ENCODE data around the gene MFF.

MFF gene

GRCh38 chr2:227335713-227336112, 10.7 kb downstream of the MFF start:
- H3K27me3 ChIP-seq (ENCODE audit: insufficient read depth, insufficient read length), result no peaks in the 10 kb centered on the region
- no peaks in the 10 kb centered on the region for H3K4me1 ChIP-seq (ENCODE audit: insufficient read depth, insufficient read length)
- H3K9ac ChIP-seq (ENCODE audit: insufficient read length, low read depth), result no peak overlapping the region
- no peak overlapping the region for H3K4me3 ChIP-seq (ENCODE audit: insufficient read length, low read depth)
- no peaks in the 10 kb centered on the region for H3K9me3 ChIP-seq (ENCODE audit: insufficient read depth, low read length)
- TF ChIP-seq SUZ12 (IDR thresholded peaks at IDR 0.05; ENCODE audit: extremely low read depth, insufficient read depth, insufficient read length) (no peak), ZNF274 (IDR thresholded peaks at IDR 0.05; ENCODE audit: low read depth, low read length) (peak; percentile 18; the same call in 1 of the 2 replicates)
- H3K36me3 ChIP-seq (ENCODE audit: insufficient read depth, insufficient read length, low read length), result peaks cover 69% of the 10 kb centered on the region
- no peak for DNase-seq (ENCODE audit: low read depth, low spot score)

DNA sequence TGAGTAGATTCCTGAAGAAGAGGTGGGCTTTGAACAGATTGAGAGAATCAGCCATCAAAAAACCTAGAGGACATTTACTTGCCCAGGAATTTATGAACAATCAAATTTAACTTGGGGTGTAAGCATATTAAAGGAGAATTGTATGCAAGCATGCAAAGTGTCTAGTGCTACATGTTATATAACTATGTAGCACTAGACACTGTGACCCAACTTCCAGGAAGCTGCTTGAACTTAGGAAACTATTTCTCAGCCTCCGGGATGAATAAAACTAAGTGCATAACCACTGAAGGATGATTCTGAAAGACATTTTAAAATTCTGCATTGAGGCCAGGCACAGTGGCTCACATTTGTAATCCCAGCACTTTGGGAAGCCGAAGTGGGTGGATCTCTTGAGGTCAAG, 12.4 kb downstream of the MFF start:
- Histone ChIP-seq H3K4me1 (ENCODE audit: insufficient read depth, insufficient read length) (no peaks in the 10 kb centered on the region), H3K9ac (ENCODE audit: insufficient read length, low read depth) (no peak overlapping the region), H3K27me3 (ENCODE audit: insufficient read depth, insufficient read length) (no peaks in the 10 kb centered on the region), H3K36me3 (ENCODE audit: insufficient read depth, insufficient read length, low read length) (peaks cover 64% of the 10 kb centered on the region), H3K4me3 (ENCODE audit: insufficient read length, low read depth) (no peak overlapping the region), H3K9me3 (ENCODE audit: insufficient read depth, low read length) (no peaks in the 10 kb centered on the region)
- no peak for DNase-seq (ENCODE audit: low read depth, low spot score)
- no peak for TF ChIP-seq ZNF274 (IDR thresholded peaks at IDR 0.05; ENCODE audit: low read depth, low read length)
- no peak for TF ChIP-seq YY1 (IDR thresholded peaks at IDR 0.05; ENCODE audit: insufficient read depth, insufficient read length)
- TF ChIP-seq SUZ12 (IDR thresholded peaks at IDR 0.05; ENCODE audit: extremely low read depth, insufficient read depth, insufficient read length), result no peak

DNA sequence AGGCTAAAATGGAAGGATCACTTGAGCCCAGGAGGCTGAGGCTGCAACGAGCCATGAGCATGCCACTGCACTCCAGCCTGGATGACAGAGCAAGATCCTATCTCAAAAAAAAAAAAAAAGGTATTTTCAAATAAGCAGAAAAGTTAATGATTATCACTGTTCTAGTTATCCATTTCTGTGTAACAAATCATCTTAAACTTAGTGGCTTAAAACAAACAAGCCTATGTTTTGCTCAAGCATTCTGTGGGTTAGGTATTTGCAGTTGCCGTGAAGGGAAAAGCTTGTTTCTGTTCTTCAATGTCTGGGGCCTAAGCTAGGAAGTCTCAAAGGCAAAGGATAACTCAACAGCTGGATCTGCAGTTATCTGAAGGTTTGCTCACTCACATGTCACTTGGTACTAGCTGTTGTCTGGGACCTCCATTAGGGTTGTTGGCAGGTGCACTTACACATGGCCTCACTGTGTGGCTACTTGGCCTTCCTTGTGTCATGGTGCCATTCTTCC, 14.1 kb downstream of the MFF start:
- H3K9ac ChIP-seq (ENCODE audit: insufficient read length, low read depth), result no peak overlapping the region
- TF ChIP-seq YY1 (IDR thresholded peaks at IDR 0.05; ENCODE audit: insufficient read depth, insufficient read length) (no peak), SUZ12 (IDR thresholded peaks at IDR 0.05; ENCODE audit: extremely low read depth, insufficient read depth, insufficient read length) (no peak), ZNF274 (IDR thresholded peaks at IDR 0.05; ENCODE audit: low read depth, low read length) (no peak)
- no peaks in the 10 kb centered on the region for H3K4me1 ChIP-seq (ENCODE audit: insufficient read depth, insufficient read length)
- DNase-seq (ENCODE audit: low read depth, low spot score), result no peak
- H3K4me3 ChIP-seq (ENCODE audit: insufficient read length, low read depth), result no peak overlapping the region
- peaks cover 57% of the 10 kb centered on the region for H3K36me3 ChIP-seq (ENCODE audit: insufficient read depth, insufficient read length, low read length)
- no peaks in the 10 kb centered on the region for H3K27me3 ChIP-seq (ENCODE audit: insufficient read depth, insufficient read length)
- no peaks in the 10 kb centered on the region for H3K9me3 ChIP-seq (ENCODE audit: insufficient read depth, low read length)

GRCh38 chr2:227340106-227340505, 15.1 kb downstream of the MFF start:
- no peak overlapping the region for H3K9ac ChIP-seq (ENCODE audit: insufficient read length, low read depth)
- H3K27me3 ChIP-seq (ENCODE audit: insufficient read depth, insufficient read length), result no peaks in the 10 kb centered on the region
- H3K4me1 ChIP-seq (ENCODE audit: insufficient read depth, insufficient read length), result no peaks in the 10 kb centered on the region
- no peak for TF ChIP-seq ZNF274 (IDR thresholded peaks at IDR 0.05; ENCODE audit: low read depth, low read length)
- TF ChIP-seq YY1 (IDR thresholded peaks at IDR 0.05; ENCODE audit: insufficient read depth, insufficient read length), result no peak
- TF ChIP-seq SUZ12 (IDR thresholded peaks at IDR 0.05; ENCODE audit: extremely low read depth, insufficient read depth, insufficient read length), result no peak
- H3K4me3 ChIP-seq (ENCODE audit: insufficient read length, low read depth), result no peak overlapping the region
- DNase-seq (ENCODE audit: low read depth, low spot score), result no peak
- peaks cover 53% of the 10 kb centered on the region for H3K36me3 ChIP-seq (ENCODE audit: insufficient read depth, insufficient read length, low read length)
- no peaks in the 10 kb centered on the region for H3K9me3 ChIP-seq (ENCODE audit: insufficient read depth, low read length)

DNA sequence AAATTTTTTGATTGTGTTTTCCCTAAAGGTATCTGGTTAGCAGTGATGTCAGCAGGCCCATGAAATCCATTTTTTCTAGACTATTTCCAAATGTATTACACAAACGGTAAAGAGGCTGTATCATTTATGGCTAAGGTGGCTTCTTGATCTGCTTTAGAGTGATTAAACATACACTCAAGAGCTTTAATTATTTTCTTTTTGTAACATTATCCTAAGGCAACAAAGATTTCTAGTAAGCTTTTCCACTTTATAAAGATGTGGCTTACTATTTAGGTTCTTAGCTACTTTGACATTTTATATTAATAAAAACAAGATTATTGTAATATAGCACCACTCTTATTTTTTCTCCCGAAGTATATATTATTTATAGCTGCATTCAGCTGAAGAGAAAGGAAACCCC, 16.5 kb downstream of the MFF start:
- Histone ChIP-seq H3K36me3 (ENCODE audit: insufficient read depth, insufficient read length, low read length) (peaks cover 41% of the 10 kb centered on the region), H3K27me3 (ENCODE audit: insufficient read depth, insufficient read length) (no peaks in the 10 kb centered on the region), H3K9ac (ENCODE audit: insufficient read length, low read depth) (no peak overlapping the region), H3K9me3 (ENCODE audit: insufficient read depth, low read length) (no peaks in the 10 kb centered on the region), H3K4me3 (ENCODE audit: insufficient read length, low read depth) (no peak overlapping the region), H3K4me1 (ENCODE audit: insufficient read depth, insufficient read length) (no peaks in the 10 kb centered on the region)
- TF ChIP-seq SUZ12 (IDR thresholded peaks at IDR 0.05; ENCODE audit: extremely low read depth, insufficient read depth, insufficient read length) (no peak), YY1 (IDR thresholded peaks at IDR 0.05; ENCODE audit: insufficient read depth, insufficient read length) (no peak)
- no peak for DNase-seq (ENCODE audit: low read depth, low spot score)

DNA sequence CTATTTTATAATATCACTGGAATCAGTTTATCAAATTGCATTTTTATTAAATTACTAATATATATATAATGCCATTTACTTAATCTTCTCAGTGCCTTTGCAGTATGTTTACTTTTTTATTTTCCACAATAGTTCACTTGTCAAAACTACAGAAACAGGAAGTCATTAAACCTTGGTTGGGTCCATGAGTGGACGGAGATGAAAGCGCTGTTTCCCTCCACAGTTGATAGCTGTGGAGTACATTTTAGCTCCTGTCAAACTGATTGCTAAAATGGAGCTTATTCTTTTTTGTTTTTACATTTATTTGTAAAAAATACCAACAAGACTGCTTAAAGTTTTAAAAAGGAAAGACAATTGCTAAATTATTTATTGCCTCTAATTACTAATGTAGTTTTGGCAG, 19.2 kb downstream of the MFF start:
- H3K9ac ChIP-seq (ENCODE audit: insufficient read length, low read depth), result no peak overlapping the region
- peaks cover 45% of the 10 kb centered on the region for H3K36me3 ChIP-seq (ENCODE audit: insufficient read depth, insufficient read length, low read length)
- TF ChIP-seq ZNF274 (IDR thresholded peaks at IDR 0.05; ENCODE audit: low read depth, low read length) (no peak), SUZ12 (IDR thresholded peaks at IDR 0.05; ENCODE audit: extremely low read depth, insufficient read depth, insufficient read length) (no peak), YY1 (IDR thresholded peaks at IDR 0.05; ENCODE audit: insufficient read depth, insufficient read length) (no peak)
- H3K9me3 ChIP-seq (ENCODE audit: insufficient read depth, low read length), result no peaks in the 10 kb centered on the region
- H3K4me1 ChIP-seq (ENCODE audit: insufficient read depth, insufficient read length), result no peaks in the 10 kb centered on the region
- no peak overlapping the region for H3K4me3 ChIP-seq (ENCODE audit: insufficient read length, low read depth)
- no peaks in the 10 kb centered on the region for H3K27me3 ChIP-seq (ENCODE audit: insufficient read depth, insufficient read length)
- no peak for DNase-seq (ENCODE audit: low read depth, low spot score)

DNA sequence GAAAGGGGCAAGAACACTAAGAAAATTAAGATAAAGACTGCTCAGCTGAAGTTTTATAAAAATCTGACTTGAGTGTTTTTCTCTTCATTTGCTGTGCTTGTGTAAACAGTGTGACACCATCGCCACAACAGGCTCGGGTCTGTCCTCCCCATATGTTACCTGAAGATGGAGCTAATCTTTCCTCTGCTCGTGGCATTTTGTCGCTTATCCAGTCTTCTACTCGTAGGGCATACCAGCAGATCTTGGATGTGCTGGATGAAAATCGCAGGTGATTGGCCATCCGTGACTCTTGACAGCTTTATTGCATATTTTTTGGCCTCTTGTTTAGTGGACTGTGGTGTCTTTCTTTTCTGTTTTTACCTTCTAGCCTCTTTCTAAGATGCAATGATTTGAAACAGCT, 22.1 kb downstream of the MFF start:
- TF ChIP-seq YY1 (IDR thresholded peaks at IDR 0.05; ENCODE audit: insufficient read depth, insufficient read length), result no peak
- TF ChIP-seq ZNF274 (IDR thresholded peaks at IDR 0.05; ENCODE audit: low read depth, low read length), result no peak
- TF ChIP-seq SUZ12 (IDR thresholded peaks at IDR 0.05; ENCODE audit: extremely low read depth, insufficient read depth, insufficient read length), result no peak
- no peak overlapping the region for H3K9ac ChIP-seq (ENCODE audit: insufficient read length, low read depth)
- H3K27me3 ChIP-seq (ENCODE audit: insufficient read depth, insufficient read length), result no peaks in the 10 kb centered on the region
- DNase-seq (ENCODE audit: low read depth, low spot score), result no peak
- H3K36me3 ChIP-seq (ENCODE audit: insufficient read depth, insufficient read length, low read length), result peaks cover 35% of the 10 kb centered on the region
- no peak overlapping the region for H3K4me3 ChIP-seq (ENCODE audit: insufficient read length, low read depth)
- no peaks in the 10 kb centered on the region for H3K4me1 ChIP-seq (ENCODE audit: insufficient read depth, insufficient read length)
- no peaks in the 10 kb centered on the region for H3K9me3 ChIP-seq (ENCODE audit: insufficient read depth, low read length)

- TF ChIP-seq ZNF274 (IDR thresholded peaks at IDR 0.05; ENCODE audit: low read depth, low read length) (no peak), SUZ12 (IDR thresholded peaks at IDR 0.05; ENCODE audit: extremely low read depth, insufficient read depth, insufficient read length) (no peak), YY1 (IDR thresholded peaks at IDR 0.05; ENCODE audit: insufficient read depth, insufficient read length) (no peak)
- DNase-seq (ENCODE audit: low read depth, low spot score), result no peak
- no peak overlapping the region for H3K4me3 ChIP-seq (ENCODE audit: insufficient read length, low read depth)
- no peaks in the 10 kb centered on the region for H3K4me1 ChIP-seq (ENCODE audit: insufficient read depth, insufficient read length)
- H3K27me3 ChIP-seq (ENCODE audit: insufficient read depth, insufficient read length), result no peaks in the 10 kb centered on the region
- H3K9me3 ChIP-seq (ENCODE audit: insufficient read depth, low read length), result no peaks in the 10 kb centered on the region
- H3K36me3 ChIP-seq (ENCODE audit: insufficient read depth, insufficient read length, low read length), result peaks cover 33% of the 10 kb centered on the region
- H3K9ac ChIP-seq (ENCODE audit: insufficient read length, low read depth), result no peak overlapping the region
Observed at GRCh38 chr2:227348324-227348723, 23.3 kb downstream of the MFF start.
